Activated T-cell treated with anti-CD3 and anti-CD28 coated beads, Interleukin-2, amount 50 U/mL, for 72 hours (primary cell): ENCODE data around the gene RPP40. TPM values are rescaled to one million over a fixed set of nuclear protein-coding genes. Genes with fewer than 3 reads are reported as not detected.
"Not testable (repeated sequence)": the region's sequence is repeated elsewhere in the genome, so short reads cannot be mapped to it uniquely, and the experiment has no call there.

ENCODE experiments used
- ATAC-seq, 2 donors: fragments of 150-1000 bp; cut with Tn5 transposase; replicated peaks in 1 of 2; 2 replicates each; pipeline ENCODE4 v1.10.0; 2021; ENCODE audit warnings: moderate library complexity in 2 of 2, mild to moderate bottlenecking in 1 of 2
- DNase-seq, 2 donors: peaks; one replicate each; pipeline ENCODE4 v3.0.0; 2021 to 2022; ENCODE audit warnings: mixed read lengths in 1 of 2
- H3K27ac Mint-ChIP-seq: one replicate; pipeline ENCODE4 v1.8.0; 2022; ENCODE audit warnings: mild to moderate bottlenecking, moderate library complexity, mixed read lengths
- H3K27me3 Mint-ChIP-seq: one replicate; pipeline ENCODE4 v1.8.0; 2022; ENCODE audit warnings: low read depth, mixed read lengths
- H3K36me3 Mint-ChIP-seq, 2 donors: one replicate each; pipeline ENCODE4 v1.8.0; 2022; ENCODE audit warnings: mixed read lengths in 2 of 2, mild to moderate bottlenecking in 1 of 2; ENCODE audit not compliant: insufficient read depth in 2 of 2
- H3K4me1 Mint-ChIP-seq: one replicate; pipeline ENCODE4 v1.8.0; 2022; ENCODE audit warnings: low read depth, mixed read lengths
- H3K4me3 Mint-ChIP-seq, 2 donors: one replicate each; pipeline ENCODE4 v1.8.0; 2022; ENCODE audit warnings: mild to moderate bottlenecking in 2 of 2, mixed read lengths in 2 of 2, moderate library complexity in 2 of 2
- H3K9me3 Mint-ChIP-seq, 2 donors: one replicate each; pipeline ENCODE4 v1.8.0; 2022; ENCODE audit warnings: mixed read lengths in 2 of 2
- total RNA-seq, 2 donors: library from RNA; stranded (reverse); gene quantifications; one replicate each; pipeline ENCODE4 v1.2.3, GENCODE V29; 2022

Gene RPP40
- 10 to 100 TPM in 1 of 2 donors, 1 to 10 TPM in 1; 8.2 to 10.8 TPM for total RNA-seq

DNA sequence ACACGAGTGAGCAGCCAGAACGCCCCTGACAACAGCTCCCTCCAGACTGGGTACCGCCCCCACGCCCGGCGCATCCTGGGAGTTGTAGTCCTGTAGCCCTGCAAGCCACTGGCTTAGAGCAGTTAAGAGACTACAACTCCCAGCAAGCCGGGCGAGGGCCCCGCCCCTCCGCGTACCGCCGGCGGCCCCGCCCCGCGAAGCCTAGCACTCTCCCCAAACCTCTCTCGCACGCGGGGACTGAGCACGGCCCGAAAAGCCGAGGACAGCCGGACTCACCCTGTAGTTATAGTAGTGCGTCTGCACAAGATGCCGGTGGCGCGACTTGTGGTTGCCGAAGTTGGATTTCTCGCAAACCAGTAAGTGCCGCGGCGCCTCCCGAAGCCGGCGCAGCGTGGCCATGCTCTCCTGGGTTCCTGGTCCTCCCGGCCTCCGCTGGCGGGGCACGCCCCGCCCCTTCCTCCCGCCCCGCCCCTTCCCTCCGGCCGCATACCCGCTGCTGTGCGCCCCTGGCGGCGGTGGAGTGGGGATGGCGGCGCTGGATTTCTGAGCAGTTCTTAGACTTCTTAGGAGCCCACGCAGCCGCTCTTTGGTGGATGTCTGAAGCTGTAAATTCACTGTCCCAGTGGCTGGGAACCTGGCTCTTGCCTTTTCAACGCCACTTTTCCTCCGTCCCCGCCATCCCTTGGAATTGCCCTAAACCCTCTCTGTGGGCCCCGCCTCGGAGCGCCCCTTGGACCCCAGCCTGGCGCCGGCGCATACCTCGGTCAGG lies at the start of gene RPP40:
Gene RPP40 (minus strand): TSS at position 434 of the 769 bp plus-strand sequence. CDS start 35 bp downstream, at position 399.
- peaks cover 8% of the 10 kb centered on the region for H3K4me1 Mint-ChIP-seq
- peak; percentile 98 to 99 for DNase-seq
- peaks cover 0 to 2% of the 10 kb centered on the region in 2 donors for H3K36me3 Mint-ChIP-seq
- no peaks in the 10 kb centered on the region for H3K27me3 Mint-ChIP-seq
- peak within 1 kb of the TSS; percentile 96 for H3K27ac Mint-ChIP-seq
- H3K4me3 Mint-ChIP-seq, result peak within 1 kb of the TSS; percentile 88 to 99
- ATAC-seq, result peak; percentile 97 to 98
- H3K9me3 Mint-ChIP-seq, result no peaks in the 10 kb centered on the region

DNA sequence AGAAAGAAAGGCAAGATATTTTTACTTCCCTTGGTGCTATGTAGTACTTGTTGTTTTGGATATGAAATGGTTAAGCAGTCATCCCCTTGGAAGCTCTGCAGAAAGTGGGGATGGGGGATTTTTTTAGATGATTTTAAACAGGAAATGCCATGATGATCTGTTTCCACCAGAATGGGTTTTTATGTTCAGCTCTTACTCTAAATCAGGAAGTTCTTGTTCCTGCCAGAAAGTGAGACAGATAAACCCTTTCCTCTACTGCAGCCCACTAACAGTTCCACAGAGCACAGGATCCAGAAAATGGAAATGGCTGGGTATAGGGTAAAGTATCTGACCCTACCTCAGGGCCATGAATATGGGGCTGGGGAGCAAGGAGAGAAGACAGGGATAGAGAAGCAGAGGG lies 49.2 kb upstream of the RPP40 start:
- H3K4me3 Mint-ChIP-seq, result no peak overlapping the region
- DNase-seq (no peak), ATAC-seq (no peak)
- peaks cover 4% of the 10 kb centered on the region for H3K4me1 Mint-ChIP-seq
- peaks cover 13 to 14% of the 10 kb centered on the region in 2 donors for H3K36me3 Mint-ChIP-seq
- peaks cover 12 to 14% of the 10 kb centered on the region in 2 donors for H3K9me3 Mint-ChIP-seq
- no peak overlapping the region for H3K27ac Mint-ChIP-seq
- H3K27me3 Mint-ChIP-seq, result no peaks in the 10 kb centered on the region

DNA sequence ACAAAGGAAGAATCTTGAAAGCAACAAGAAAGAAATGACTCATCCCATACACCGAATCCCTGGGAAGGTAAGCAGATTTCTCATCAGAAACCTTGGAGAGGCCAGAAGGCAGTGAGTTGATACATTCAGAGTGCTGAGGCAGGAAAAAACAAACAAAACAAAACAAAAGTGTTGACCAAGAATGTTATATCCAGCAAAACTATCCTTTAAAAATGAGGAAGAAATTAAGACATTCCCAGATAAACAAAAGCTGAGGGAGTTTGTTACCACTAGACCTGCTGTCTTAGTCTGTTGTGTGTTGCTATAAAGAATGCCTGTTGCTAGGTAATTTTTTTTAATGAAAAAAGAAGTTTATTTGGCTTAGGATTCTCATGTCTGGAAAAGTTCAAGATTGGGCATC lies 47.6 kb upstream of the RPP40 start:
- H3K36me3 Mint-ChIP-seq, result peaks cover 13 to 15% of the 10 kb centered on the region in 2 donors

GRCh38 chr6:5050009-5050408 lies 46.2 kb upstream of the RPP40 start:
- ATAC-seq (no peak), DNase-seq (no peak)
- H3K9me3 Mint-ChIP-seq, result peaks cover 12 to 14% of the 10 kb centered on the region in 2 donors
- no peak overlapping the region for H3K4me3 Mint-ChIP-seq
- H3K4me1 Mint-ChIP-seq, result peaks cover 4% of the 10 kb centered on the region
- H3K27me3 Mint-ChIP-seq, result no peaks in the 10 kb centered on the region
- peaks cover 14 to 15% of the 10 kb centered on the region in 2 donors for H3K36me3 Mint-ChIP-seq
- H3K27ac Mint-ChIP-seq, result no peak overlapping the region

More for the DNA sequence above, 47.6 kb upstream of the RPP40 start:
- Mint-ChIP-seq H3K27ac (no peak overlapping the region), H3K4me1 (peaks cover 4% of the 10 kb centered on the region), H3K27me3 (no peaks in the 10 kb centered on the region), H3K9me3 (peaks cover 12 to 14% of the 10 kb centered on the region in 2 donors), H3K4me3 (no peak overlapping the region)
- DNase-seq, result no peak
- ATAC-seq, result no peak

DNA sequence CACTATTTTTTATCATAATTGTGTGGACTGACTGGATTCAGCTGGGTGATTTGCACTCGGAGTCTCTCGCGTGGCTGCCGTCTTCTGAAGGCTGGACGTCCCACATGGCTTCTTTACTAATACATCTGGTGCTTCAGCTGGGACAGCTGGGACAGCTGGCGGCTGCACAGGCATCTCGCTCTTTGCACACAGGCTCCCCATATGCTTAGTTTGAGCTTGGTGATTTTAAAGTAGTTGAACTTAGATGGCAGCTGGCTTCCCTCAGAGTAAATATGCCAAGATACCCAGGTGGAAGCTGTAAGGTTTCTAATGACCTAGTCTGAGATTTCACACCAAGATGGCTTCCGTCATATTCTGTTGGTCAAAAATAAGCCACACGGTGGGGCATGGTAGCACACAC lies 42.6 kb upstream of the RPP40 start:
- H3K4me1 Mint-ChIP-seq, result no peaks in the 10 kb centered on the region
- ATAC-seq (no peak), DNase-seq (no peak)
- H3K36me3 Mint-ChIP-seq, result peaks cover 14 to 17% of the 10 kb centered on the region in 2 donors
- H3K27ac Mint-ChIP-seq, result no peak overlapping the region
- no peaks in the 10 kb centered on the region for H3K27me3 Mint-ChIP-seq
- H3K4me3 Mint-ChIP-seq, result no peak overlapping the region
- peaks cover 12% of the 10 kb centered on the region in 2 donors for H3K9me3 Mint-ChIP-seq

DNA sequence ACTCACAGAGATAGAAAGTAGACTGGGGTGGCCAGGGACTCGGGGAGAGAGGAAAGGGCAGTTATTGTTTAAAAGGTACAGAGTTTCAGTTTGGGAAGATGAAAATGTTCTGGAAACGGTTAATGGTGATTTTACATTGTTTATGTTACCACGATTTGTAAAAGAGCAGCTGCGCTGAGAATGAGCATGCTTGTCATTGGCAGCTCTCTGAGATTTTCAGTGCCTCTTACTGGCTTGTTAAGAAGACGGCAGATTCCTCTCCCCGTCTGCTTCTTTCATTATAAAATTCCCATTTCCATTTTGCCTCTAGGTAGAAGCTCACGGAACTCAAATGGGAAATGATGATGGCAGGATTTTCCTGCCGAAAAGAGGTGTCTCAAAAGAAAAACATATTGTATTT lies 41.6 kb upstream of the RPP40 start:
- H3K4me3 Mint-ChIP-seq, result no peak overlapping the region
- DNase-seq (no peak), ATAC-seq (no peak)
- H3K36me3 Mint-ChIP-seq, result peaks cover 8% of the 10 kb centered on the region in 2 donors
- no peaks in the 10 kb centered on the region for H3K4me1 Mint-ChIP-seq
- H3K9me3 Mint-ChIP-seq, result peaks cover 5 to 6% of the 10 kb centered on the region in 2 donors
- H3K27me3 Mint-ChIP-seq, result no peaks in the 10 kb centered on the region
- H3K27ac Mint-ChIP-seq, result no peak overlapping the region

DNA sequence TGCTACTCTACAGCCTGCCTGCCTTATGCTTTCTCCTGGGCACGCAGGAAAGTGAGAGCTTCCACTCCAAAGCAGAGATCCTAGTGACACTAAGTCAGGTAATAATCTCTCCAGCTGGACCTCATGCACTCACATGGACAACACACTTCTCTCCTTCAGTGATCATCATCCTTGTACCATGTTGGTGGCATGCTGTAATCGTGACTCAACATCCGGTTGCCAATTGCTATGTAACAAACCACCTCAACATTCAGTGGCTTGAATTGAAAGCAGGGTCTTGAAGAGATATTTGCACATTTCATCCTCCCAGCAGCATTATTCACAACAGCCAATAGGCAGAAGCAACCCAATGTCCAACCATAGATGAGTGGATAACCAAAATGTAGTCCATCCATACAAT lies 41.0 kb upstream of the RPP40 start:
- DNase-seq, result no peak
- H3K4me1 Mint-ChIP-seq, result no peaks in the 10 kb centered on the region
- H3K27ac Mint-ChIP-seq, result no peak overlapping the region
- H3K36me3 Mint-ChIP-seq, result peaks cover 4 to 7% of the 10 kb centered on the region in 2 donors
- no peak for ATAC-seq
- no peak overlapping the region for H3K4me3 Mint-ChIP-seq
- no peaks in the 10 kb centered on the region for H3K27me3 Mint-ChIP-seq
- peaks cover 4 to 5% of the 10 kb centered on the region in 2 donors for H3K9me3 Mint-ChIP-seq

GRCh38 chr6:5042436-5042835 lies 38.6 kb upstream of the RPP40 start:
- Mint-ChIP-seq H3K4me1 (no peaks in the 10 kb centered on the region), H3K27me3 (no peaks in the 10 kb centered on the region), H3K36me3 (peaks cover 1 to 2% of the 10 kb centered on the region in 2 donors), H3K27ac (no peak overlapping the region), H3K9me3 (no peaks in the 10 kb centered on the region), H3K4me3 (no peak overlapping the region)
- ATAC-seq, result no peak
- no peak for DNase-seq

- DNase-seq (no peak), ATAC-seq (no peak)
- H3K27me3 Mint-ChIP-seq, result no peaks in the 10 kb centered on the region
- H3K9me3 Mint-ChIP-seq, result no peaks in the 10 kb centered on the region
- no peak overlapping the region for H3K4me3 Mint-ChIP-seq
- H3K4me1 Mint-ChIP-seq, result no peaks in the 10 kb centered on the region
- H3K36me3 Mint-ChIP-seq, result peaks cover 1 to 2% of the 10 kb centered on the region in 2 donors
- no peak overlapping the region for H3K27ac Mint-ChIP-seq
Observed at GRCh38 chr6:5041955-5042354, 38.1 kb upstream of the RPP40 start.

DNA sequence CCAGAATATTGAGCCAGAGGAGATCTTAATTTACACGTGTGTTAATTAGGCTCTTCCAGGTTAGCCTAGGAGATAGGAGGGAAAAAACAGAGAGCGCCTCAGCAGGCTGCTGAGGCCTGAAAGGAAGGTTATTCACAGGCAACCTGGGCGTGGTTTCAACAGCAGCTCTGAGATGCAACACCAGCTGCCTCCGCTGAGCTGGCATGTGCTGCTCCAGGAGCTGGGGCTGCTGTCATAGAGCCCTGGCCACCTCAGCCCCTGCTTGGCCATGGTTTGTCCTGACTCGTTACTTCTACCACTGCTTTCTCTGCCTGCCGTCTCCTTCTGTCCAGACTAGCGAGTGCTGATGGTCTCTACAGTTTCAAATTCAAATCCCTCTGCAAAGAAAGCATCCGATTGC lies 32.4 kb upstream of the RPP40 start:
- no peak overlapping the region for H3K4me3 Mint-ChIP-seq
- ATAC-seq (no peak), DNase-seq (no peak)

GRCh38 chr6:5034736-5035135 lies 30.9 kb upstream of the RPP40 start:
- Mint-ChIP-seq H3K9me3 (no peaks in the 10 kb centered on the region), H3K4me3 (no peak overlapping the region), H3K36me3 (peaks cover 0 to 1% of the 10 kb centered on the region in 2 donors), H3K27ac (no peak overlapping the region), H3K4me1 (peaks cover 9% of the 10 kb centered on the region), H3K27me3 (no peaks in the 10 kb centered on the region)
- no peak for ATAC-seq
- no peak for DNase-seq

More for the DNA sequence above, 32.4 kb upstream of the RPP40 start:
- Mint-ChIP-seq H3K9me3 (no peaks in the 10 kb centered on the region), H3K4me1 (no peaks in the 10 kb centered on the region), H3K27ac (no peak overlapping the region), H3K36me3 (no peaks in the 10 kb centered on the region), H3K27me3 (no peaks in the 10 kb centered on the region)

DNA sequence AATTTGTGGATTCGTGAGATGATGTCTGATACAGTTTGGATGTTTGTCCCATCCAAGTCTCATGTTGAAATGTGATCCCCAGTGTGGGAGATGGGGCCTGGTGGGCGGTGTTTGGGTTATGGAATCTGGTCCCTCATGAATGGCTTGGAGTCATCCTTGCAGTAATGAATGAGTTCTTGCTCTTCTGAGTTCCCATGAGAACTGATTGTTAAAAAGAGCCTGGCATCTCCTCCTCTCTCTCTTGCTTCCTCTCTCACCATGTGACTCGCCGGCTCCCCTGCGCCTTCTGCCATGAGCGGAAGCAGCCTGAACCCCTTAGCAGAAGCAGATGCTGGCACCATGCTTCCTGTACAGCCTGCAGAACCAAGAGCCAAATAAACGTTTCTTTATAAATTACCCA lies 30.5 kb upstream of the RPP40 start:
- DNase-seq (no peak), ATAC-seq (no peak)
- Mint-ChIP-seq H3K27ac (no peak overlapping the region), H3K9me3 (no peaks in the 10 kb centered on the region), H3K36me3 (peaks cover 0 to 1% of the 10 kb centered on the region in 2 donors), H3K4me3 (no peak overlapping the region), H3K27me3 (no peaks in the 10 kb centered on the region), H3K4me1 (peaks cover 9% of the 10 kb centered on the region)

DNA sequence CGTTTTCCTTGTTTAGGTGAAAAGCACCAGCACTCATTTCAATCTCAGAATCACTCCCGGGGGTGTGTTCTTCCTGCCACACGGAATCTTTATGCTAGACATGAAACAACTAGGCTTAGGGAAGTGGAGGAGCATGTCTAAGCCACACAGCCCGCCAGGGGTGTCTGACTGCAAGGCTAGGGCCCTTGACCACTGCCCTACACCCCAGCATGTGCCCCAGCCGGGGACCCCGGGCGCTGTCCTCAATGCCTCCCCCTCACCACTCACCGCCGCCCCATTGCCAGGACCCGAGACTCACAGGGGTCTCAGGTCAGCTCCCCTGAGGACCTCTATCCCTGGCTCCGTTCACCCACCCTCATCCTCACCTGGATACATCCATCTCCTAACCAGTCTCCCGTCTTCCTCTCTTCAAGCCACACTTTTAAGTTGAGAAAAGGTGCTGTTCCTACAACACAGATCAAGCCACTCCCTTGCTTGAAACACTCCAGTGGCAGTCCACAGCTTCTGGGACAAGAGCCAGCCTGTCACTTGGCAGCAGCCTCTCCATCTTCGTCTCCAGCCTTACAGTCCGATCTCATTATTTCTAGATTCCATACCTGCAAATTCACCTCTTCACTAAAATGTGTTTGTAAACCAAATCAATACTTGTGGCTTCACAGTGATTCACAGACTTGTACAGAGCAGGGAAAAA lies 29.5 kb upstream of the RPP40 start:
- H3K4me3 Mint-ChIP-seq, DNase-seq, H3K36me3 Mint-ChIP-seq, H3K4me1 Mint-ChIP-seq, H3K27me3 Mint-ChIP-seq, ATAC-seq, H3K27ac Mint-ChIP-seq, H3K9me3 Mint-ChIP-seq: not testable (repeated sequence)
